ENCODE measurements around the gene MYMX.

- TF ChIP-seq POLR2A (IDR thresholded peaks at IDR 0.05; ENCODE audit: low read depth, low read length) (peak; percentile 68; the same call in 1 of the 2 replicates), POLR2AphosphoS5 (IDR thresholded peaks at IDR 0.05; ENCODE audit: low read depth, low read length) (no peak; the same call in 1 of the 2 replicates), TAF1 (IDR thresholded peaks at IDR 0.05; ENCODE audit: borderline replicate concordance, low read depth, low read length) (peak; percentile 35; the same call in 1 of the 2 replicates)
Observed at GRCh38 chr6:44257025-44257752, 40.5 kb downstream of the MYMX start, which contains the start of gene SLC35B2.

Measured in GM12892 (cell line).